GM19463 (cell line): ENCODE results near the gene UTF1.

ENCODE experiments used
- ATAC-seq: cut with Tn5 transposase; IDR thresholded peaks from one replicate; pipeline ENCODE4 v1.9.1; 2021; ENCODE audit warnings: mild to moderate bottlenecking, moderate library complexity; ENCODE audit not compliant: unreplicated experiment

The UTF1 gene

DNA sequence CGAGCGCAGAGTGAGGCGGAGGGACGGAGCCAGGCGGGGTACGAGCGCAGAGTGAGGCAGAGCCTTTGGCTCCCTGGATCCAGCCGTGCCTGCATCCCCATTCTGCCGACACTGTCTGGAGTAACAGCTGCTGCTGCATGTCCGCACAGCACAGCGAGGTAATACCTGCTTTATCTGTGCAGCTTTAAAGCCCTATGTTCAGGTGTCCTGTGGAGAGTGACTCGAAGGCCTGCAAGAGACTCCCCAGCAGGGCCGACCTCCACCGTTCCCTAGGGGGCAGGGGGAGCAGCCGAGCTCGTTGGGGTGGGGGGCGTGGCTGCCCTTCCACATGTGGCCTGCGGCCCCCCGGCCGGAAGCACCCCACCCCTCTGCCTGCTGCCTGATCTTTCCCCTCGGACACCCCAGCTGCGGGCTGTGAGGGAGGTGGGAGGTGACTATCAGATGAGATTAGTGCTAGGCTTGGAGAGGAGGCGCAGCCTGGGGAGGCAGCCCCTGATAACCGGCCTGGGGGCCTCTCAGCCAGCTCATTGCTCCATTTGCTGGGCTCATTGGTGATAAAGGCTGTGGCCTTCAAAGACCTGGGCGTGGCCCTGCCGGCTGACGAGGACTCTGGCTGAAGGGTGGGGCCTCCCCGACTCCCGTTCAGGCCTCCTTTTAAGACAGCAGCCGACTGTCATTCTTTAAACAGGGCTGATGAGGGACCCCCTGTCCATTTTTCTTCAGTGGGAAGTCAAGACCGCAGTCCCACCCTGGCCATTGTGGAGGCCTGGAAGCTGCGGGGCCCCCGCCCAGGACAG, 15.6 kb downstream of the UTF1 start:
- no peak for ATAC-seq

DNA sequence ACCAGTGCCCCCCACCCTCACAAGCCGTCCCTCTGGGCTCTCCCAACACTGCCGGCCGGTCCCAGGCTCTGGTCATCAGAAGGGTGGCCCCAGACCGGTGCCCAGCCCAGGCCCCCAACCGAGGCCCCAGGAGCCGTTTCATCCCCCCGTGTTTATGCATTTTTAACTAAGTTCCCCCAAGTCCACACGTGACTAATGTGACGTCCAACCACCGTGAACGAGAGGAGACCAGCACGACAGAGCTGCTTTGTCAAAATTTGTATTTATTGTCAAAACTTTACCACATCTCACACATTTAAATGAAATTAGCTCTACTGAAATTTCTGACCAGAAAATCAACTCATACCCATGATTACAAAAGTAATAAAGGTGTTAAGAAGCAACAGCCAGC, 16.2 kb downstream of the UTF1 start:
- ATAC-seq = no peak

DNA sequence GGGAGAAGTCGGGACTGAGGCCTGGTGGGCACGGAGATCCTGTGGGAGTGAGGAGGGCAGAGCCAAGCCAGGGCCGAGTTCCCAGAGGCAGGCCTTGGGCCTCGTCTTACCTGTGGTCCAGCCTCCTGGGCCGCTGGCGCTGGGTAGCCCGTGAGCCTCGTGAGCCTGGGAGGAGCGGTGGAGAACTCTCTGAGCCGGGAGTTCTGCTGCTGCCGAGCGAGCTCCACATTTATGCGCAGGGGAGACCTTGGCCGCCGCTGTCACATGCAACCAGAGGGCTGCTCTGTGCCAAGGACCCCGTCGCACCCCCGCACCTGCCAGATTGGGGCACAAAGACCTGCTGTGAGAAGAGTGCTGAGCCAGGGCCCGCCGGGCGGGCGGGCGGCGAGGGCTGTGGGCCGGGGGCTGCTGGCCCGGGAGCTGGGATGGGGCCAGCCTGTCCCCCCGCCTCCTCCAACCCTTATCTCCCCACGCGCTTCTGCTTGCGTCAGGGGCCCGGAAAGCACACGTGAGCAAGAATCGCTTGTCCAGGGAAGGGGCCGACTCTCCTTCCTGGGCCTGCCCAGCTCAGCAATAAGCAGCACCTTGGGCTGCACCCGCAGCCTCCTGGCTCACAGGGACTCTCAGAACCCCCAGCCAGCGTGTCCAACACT, 17.8 kb downstream of the UTF1 start:
- no peak for ATAC-seq

DNA sequence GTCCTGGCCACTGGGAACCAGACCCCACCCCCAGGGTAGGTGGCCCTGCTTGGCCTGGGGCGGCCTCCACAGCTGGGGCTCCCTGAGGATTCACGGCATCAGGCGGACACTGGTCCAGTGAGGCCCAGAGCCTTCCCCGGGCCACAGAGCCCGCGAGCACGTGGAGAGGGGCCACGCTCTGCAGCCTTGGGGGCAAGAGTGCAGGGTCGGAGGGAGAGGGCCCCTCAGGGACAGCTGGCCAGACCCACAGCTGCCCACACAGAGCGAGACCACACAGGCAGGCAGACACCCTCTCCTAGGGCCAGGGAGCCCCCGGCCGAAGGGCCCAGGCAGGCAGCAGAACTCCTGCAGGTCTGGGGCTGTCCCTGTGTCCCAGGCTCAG, 18.3 kb downstream of the UTF1 start:
- no peak for ATAC-seq

DNA sequence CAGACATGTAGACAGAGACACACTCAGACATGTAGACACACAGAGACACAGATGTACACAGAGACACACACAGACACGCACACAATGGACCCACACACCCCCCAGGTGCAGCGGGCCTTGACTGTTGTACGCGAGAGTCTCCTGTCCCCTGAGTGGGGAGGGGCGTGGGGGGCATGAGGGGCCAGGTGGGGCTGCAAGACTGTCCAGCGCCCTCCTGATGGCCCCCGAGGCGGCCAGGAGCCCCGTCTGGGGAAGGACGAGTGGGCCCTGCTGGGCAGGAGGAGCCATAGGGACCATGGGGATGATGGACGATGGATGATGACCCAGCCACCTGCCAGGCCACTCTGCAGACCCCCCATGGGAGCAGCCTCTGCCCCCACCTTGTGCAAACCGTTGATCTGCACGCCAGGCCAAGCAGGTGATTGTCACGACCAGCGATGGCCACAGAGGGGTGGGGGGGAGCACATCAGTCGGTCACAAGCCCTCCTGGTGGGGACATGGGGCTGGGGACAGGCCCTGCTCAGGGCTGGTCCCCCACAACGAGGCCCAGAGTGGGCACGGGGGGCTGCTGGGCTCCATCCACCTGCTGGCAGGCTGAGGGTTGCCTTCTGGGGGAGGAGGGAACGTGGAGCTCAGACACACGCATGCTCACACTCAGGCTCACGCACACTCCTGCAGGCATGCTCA, 19.2 kb downstream of the UTF1 start:
- ATAC-seq = no peak

DNA sequence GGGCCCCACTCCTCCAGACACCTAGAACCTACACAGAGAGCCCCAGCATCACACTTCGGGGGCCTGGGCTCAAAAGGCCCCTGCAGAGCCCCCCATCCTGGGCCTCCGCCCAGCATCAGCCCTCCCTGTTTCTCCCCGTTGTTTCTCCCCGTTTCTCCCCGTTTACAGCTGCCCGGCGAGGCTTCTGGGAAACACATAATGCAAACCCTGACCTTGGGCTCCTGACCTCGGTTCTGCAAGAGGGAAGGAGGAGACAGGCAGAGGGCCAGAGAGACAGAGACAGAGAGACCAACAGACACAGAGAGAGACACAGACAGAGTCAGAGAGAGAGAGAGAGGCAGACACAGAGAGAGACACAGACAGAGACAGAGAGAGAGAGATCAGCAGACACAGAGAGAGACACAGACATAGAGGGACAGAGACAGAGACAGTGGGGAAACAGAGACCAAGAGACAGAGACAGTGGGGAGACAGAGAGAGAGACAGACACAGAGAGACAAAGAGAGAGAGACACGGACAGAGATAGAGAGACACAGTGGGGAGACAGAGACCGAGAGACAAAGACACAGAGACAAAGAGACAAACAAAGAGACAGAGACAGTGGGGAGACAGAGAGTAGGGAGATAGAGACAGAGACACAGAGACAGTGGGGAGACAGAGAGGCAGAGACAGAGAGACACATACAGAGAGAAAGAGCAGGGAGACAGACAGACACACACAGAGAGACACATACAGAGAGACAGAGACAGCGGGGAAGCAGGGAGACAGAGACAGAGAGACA, 20.1 kb downstream of the UTF1 start:
- no peak for ATAC-seq

DNA sequence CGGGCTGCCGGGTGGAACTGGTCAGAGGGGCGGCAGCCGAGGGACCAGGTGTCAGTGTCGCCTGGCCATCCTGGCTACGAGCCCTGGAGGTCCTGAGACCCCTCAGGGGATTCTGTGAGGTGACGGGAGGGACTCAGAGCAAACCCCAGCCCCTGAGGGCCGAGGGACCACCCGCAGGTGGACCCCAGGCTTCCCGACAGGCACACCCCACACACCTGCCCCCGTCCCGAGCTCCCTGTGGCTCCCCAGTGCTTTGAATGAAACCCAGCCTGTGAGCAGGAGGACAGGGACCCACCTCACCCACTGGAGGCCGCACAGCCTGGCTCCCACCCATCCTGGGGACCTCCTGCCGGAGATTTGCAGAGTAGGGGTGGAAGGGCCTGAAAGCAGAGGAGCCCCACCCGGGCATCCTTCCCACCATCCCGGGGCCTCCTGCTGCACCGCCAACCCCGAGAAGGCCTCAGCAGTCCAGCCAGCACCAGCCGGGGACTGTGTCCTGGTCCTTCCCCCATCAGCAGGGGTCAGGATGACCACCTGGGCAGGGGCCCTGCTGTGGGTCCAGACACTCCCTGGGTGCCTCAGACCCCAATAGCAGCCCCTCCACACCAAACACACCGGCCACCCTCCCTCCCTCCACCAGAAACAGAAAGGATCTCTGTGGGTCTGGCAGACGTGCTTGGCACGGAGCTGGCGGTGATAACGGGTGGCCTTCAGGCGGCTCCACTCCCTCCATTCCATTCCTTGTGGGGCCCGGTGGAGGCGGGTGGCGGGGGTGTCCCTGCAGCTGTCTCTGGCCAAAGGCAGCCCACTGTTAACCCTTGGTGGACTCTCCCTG, 21.6 kb downstream of the UTF1 start:
- ATAC-seq = no peak

DNA sequence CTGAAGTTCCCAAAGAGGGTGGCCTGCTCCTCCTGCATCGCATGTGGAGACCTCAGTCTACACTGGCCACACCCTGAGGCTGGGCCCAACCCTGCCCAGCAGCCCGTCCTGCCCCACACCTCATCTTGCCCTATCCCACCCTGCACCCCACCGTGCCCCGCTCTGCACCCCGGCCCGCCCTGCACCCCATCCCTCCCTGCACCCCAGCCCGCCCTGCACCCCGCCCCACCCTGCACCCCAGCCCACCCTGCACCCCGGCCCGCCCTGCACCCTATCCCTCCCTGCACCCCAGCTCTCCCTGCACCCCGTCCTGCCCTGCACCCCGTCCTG, 22.2 kb downstream of the UTF1 start:
- no peak for ATAC-seq

DNA sequence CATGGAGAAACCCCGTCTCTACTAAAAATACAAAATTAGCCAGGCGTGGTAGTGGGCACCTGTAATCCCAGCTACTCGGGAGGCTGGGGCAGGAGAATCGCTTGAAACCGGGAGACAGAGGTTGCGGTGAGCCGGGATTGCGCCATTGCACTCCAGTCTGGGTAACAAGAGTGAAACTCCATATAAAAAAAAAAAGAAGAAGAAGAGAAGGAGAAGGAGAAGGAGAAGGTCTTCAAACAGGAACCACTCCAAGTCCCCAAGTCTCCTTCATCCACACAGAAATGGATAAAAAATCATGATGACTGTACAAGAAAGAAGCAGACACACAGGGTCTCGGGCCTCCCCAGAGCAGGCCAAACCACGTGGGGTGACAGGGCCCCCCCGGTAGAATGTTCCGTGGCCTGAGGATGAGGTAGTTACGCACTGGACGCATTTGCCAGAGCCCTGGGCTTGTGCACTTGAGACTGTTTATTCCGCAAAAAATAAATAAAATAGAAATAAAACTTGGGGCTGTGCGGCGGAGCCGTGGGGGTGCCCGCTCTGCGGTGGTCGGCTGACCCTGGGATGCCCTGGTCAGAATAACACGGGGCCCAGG, 23.4 kb downstream of the UTF1 start:
- no peak for ATAC-seq

DNA sequence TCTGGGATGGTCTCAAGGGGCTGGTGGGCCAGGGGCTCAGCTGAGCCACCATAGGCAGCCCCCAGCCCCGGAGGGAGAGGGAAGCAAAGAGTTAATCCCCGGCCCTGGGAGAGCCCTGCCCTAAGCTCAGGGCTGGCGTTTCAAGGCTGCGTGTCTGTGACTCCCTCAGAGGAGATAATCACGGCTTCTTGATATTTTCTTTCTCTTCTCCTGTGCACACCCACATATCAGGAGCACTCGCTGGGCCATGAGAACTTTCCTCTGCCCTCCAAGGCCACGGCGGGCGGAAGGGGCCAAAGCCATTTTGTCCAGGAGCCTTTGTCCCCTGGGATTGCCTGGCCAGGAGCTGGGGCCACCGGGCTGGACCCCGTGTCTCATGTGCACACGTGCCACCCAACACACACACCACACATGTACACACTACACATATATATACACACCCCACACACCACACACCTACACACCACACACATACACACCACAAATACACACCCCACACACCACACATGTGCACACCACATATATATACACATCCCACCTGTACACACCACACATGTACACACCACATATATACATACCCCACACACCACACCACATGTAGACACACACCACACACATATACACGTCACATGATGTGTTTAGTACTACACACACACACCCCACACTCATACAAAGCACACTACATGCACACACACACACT, 24.6 kb downstream of the UTF1 start:
- ATAC-seq = no peak

DNA sequence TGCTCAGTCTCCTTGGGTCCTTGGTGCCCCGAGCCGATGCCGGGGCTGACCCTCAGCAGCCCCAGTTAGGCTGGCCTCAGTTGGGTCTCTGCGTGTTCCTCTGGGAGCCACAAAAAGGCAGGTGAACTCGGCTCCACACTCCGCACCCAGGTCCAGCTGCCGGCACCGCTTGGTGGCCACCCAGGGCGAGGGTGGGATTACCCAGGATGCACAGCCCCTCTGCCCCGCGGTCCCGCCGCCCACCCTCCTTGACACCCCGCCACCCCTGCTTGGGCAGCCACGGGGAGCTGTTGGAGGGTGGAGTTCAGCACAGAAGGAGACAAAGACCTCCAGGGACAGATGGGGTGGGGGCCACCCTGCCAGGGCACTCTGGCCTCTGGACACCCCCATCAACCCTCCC, 25.3 kb downstream of the UTF1 start:
- ATAC-seq = no peak

DNA sequence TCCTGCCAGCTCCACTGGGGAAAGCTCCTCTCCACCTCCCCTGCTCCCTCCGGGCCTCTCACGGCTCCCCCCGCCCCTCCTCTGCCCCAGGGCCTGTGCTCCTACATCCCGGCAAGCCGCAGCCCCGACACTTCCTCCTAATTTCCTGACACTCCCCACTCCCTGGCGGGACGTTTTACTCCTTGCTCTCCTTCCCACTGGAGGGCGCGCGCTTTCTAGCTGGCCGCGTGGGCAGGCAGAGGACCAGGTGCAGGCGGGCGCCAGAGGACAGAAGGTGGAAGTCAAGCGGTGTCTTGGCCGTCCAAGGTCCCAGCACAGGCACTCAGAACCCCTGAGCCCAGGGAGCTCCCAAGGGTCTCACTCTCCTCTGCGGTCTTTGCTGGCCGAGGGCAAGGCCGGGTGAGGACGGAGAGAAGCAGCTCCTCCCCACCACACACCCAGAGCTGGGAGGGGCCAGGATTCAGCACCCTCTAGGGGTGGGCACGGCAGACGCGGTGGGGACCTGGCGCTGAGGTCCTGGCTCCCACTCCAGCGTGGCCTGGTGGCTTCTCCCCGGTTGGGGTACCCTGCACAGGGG, 27.6 kb downstream of the UTF1 start:
- ATAC-seq = no peak

DNA sequence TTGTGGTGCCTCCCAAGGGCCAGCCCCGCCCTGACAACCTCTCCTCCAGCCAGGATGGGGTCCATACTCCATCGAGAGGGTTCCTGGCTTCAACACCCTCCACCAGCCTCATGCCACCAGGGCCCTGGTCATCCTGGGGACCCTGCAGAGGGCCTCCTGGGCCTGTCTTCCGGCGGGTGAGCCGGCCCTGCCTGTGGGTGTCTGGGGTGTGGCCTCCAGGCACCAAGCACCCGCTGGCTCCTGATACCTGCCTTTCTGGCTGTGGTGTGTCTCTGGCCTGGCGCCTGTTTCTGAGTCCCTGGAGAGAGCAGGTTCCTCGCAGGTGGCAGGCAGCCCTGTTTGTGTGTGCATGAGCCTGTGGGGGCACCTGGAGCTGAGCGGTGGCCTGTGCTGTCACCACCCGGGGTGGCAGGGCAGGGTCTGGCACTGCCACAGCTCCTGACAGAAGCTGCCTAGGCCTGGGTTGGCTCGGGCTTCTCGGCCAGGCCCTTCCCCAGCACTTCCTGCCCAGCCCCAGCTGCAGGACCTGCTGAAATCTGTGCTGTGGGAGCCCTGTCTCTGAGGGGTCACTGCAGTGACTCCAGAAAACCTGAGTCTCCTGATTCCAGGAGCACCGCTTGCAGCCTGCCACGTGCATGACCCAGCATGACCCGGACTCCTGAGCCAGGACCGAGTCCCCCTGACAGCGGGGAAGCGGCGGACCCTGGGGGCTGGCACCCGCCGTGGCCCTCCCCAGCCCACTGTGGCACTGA, 28.2 kb downstream of the UTF1 start:
- no peak for ATAC-seq

DNA sequence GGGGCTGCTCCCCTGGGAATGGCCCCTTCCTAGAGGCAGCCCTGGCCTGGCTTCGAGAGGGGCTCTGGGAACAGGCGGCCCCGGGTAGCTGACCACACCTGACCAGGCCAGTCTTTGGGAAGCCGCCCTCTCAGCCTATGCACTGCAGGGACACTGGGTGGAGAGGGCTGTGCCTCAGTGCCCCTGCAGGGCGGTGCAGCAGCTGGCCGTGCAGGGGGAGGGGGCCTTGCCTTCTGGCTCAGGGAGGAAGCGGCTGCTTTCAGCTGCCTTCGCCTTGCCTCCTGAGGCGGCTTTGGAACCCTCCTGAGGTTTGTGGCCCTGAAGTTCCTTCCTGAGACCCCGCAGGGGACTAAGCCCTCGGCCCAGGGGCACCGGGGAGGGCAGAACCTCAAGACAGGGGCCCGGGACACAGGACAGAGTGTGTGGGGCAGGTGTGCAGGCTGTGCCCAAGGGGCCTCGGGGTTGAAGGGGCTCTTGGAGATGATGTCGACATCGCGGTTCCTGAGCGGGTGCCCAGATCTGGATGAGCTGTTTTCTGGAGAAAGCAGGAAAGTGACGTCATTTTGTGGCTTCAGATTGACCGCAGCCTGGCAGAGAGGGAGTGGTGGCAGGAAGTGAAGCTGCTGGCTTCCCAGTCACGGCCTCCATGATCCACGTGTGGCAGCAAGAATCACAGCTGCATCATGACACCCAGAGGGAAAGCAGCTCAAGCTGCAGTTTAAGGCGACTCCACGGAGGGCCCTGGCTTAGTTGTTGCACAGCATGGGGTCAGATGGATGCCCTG, 29.0 kb downstream of the UTF1 start:
- no peak for ATAC-seq

DNA sequence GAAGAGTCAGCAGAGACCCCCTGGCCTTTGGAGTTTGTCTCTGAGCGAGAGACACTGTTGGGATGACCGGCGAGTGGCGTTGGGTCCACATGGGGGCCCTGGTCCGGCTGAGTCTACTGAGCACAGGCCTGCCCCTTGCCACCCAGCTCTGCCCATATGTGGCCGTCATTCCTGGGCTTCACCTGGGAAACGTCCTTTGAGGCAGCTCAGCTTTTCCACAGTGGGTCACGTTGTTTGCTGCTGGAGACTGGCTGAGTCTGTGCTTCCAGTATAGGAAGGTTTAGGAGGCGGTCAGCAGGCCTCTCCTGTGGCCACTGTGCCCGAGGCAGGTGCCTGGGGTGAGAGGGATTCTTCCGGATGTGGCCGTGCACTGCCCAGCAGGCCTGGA, 29.6 kb downstream of the UTF1 start:
- no peak for ATAC-seq

DNA sequence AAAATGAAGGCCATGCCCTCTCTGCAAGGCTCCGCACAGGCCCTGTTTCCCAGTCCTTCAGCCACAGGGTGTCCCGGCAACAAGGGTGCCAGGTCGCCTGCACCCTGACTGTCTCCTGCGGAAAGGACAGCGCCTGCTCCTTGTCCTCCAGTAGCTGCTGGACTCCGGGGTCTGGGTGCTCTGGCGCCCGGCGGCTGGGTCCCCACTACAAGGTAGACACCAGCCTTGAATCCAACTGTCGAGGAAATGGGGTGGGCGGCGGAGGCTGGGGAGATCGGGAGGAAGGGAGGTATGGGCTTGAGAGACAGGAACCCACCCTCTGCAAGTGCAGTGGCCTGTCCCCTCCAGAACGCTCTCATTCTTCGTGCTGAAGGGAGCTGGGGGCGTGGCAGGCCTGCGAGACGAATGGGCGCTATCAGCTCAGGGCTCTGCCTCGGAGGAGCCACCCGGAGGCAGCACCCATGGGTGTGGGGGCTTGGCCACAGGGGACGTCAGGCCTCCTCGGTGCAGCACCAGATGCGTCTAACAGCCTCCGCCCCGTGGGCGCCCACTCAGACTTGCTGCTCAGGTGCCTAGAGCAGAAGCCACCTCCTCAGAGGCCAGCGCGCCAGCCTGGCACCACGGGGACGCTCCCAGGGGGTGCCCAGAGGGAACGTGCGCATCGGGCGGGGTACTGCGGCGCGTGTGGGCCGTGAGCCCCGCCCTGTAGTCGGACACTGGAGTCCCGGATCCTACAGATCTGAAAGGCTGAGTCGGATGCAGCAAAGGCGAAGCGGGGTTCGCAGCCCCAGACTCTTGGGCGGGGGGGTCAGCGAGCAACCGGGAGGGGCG, 31.1 kb downstream of the UTF1 start:
- ATAC-seq = peak; percentile 55

DNA sequence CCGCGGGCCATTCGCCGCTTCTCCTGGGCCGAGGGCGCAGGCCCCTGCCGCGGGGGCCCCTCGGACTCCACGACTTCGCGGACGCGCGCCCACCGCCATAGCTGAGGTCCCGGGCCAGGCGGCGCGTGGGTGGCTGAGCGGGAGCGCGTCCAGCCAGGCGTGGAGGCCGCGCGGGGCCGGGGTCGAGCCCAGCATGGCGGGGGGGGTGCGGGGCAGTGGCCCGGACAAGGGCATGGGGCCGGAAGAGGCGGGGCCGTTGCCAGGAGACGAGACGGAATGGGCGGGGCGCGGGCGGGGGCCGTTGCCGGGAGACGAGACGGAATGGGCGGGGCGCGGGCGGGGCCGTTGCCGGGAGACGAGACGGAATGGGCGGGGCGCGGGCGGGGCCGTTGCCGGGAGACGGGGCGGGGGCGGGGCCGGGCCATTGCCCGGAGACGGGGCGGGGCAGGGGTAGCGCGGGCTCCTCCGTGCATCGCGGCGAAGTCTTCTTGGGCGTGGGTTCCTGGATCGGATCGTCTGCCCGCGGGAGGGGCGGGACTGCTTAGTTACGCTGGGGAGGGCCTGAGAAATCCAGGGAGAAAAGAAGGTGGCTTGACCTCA, 31.8 kb downstream of the UTF1 start:
- peak; percentile 44 for ATAC-seq
